Natural killer cell (primary cell): ENCODE measurements around the gene PLCB4. TPM values are rescaled to one million over a fixed set of nuclear protein-coding genes. Genes with fewer than 3 reads are reported as not detected.
"Not testable (repeated sequence)": the region's sequence is repeated elsewhere in the genome, so short reads cannot be mapped to it uniquely, and the experiment has no call there.

Experiments
- ATAC-seq, 3 donors: fragments of 150-1000 bp in 2 of 3; fragments of 200-7000 bp in 1 of 3; cut with Tn5 transposase; 1 replicate in 1 of 3; 2 replicates in 2 of 3; pipeline ENCODE4 v1.10.0; 2021; ENCODE audit warnings: mild to moderate bottlenecking in 2 of 3, moderate library complexity in 2 of 3
- DNase-seq, 2 donors: peaks; one replicate each; pipeline versions ENCODE4 v3.0.0 to v3.0.0-alpha.2; 2013 to 2021; ENCODE audit warnings: mixed read lengths in 1 of 2
- H3K27ac ChIP-seq: one replicate; pipeline ENCODE4 v1.5.1; 2013; ENCODE audit warnings: mild to moderate bottlenecking, low read length
- H3K27me3 ChIP-seq: one replicate; pipeline ENCODE4 v1.6.1; 2013; ENCODE audit warnings: low read length; ENCODE audit not compliant: control insufficient read depth, insufficient read depth
- H3K36me3 ChIP-seq: one replicate; pipeline ENCODE4 v1.6.1; 2013; ENCODE audit warnings: low read length; ENCODE audit not compliant: control insufficient read depth, insufficient read depth
- H3K4me1 ChIP-seq: one replicate; pipeline ENCODE4 v1.6.1; 2013; ENCODE audit warnings: low read length; ENCODE audit not compliant: control insufficient read depth, insufficient read depth
- H3K4me3 ChIP-seq: one replicate; pipeline ENCODE4 v1.5.1; 2013; ENCODE audit warnings: low read length
- H3K9me3 ChIP-seq: one replicate; pipeline ENCODE4 v1.6.1; 2013; ENCODE audit warnings: low read length; ENCODE audit not compliant: control insufficient read depth, insufficient read depth
- H3K27ac Mint-ChIP-seq, 2 donors: one replicate each; pipeline ENCODE4 v1.8.0; 2022; ENCODE audit warnings: mild to moderate bottlenecking in 2 of 2, mixed read lengths in 2 of 2, moderate library complexity in 1 of 2
- H3K27me3 Mint-ChIP-seq, 2 donors: one replicate each; pipeline ENCODE4 v1.8.0; 2022; ENCODE audit warnings: low read depth in 2 of 2, mixed read lengths in 2 of 2
- H3K36me3 Mint-ChIP-seq: one replicate; pipeline ENCODE4 v1.8.0; 2022; ENCODE audit warnings: mixed read lengths
- H3K4me1 Mint-ChIP-seq, 2 donors: one replicate each; pipeline ENCODE4 v1.8.0; 2022; ENCODE audit warnings: mixed read lengths in 2 of 2
- H3K4me3 Mint-ChIP-seq: one replicate; pipeline ENCODE4 v1.8.0; 2022; ENCODE audit warnings: mild to moderate bottlenecking, moderate library complexity, mixed read lengths
- H3K9me3 Mint-ChIP-seq, 2 donors: one replicate each; pipeline ENCODE4 v1.8.0; 2022; ENCODE audit warnings: mixed read lengths in 2 of 2
- CTCF ChIP-seq: fragments of 200-600 bp; IDR thresholded peaks from one replicate; pipeline ENCODE4 v1.8.0; 2022; ENCODE audit warnings: antibody characterized with exemption
- WGBS: methylation state at CpG from one replicate; pipeline ENCODE4 v1.1.7; 2013; ENCODE audit warnings: missing lambda C conversion rate; ENCODE audit not compliant: insufficient coverage; 5-methylcytosine and 5-hydroxymethylcytosine counted together
- intact Hi-C: fragments of 100-400 bp; cut with micrococcal nuclease; formaldehyde crosslinking; loops from one replicate; pipeline ENCODE4 v1.14.2; 2022
- total RNA-seq, 4 donors: library from RNA; stranded (reverse); fragments of 120-200 nt in 1 of 4; gene quantifications; one replicate each; pipeline versions ENCODE4 v1.2.3 to v1.2.4, GENCODE V29; 2013 to 2022

Gene PLCB4
- total RNA-seq, 3 donors from 2014 or later (not counting 1 experiment from before 2014, with no cell fraction given): 0.05 to 0.40 TPM; not detected in 1

- Mint-ChIP-seq H3K9me3 (peaks cover 0 to under 1% of the 10 kb centered on the region in 2 donors), H3K27me3 (peaks cover 0 to 6% of the 10 kb centered on the region in 2 donors), H3K4me3 (no peak overlapping the region), H3K27ac (no peak overlapping the region), H3K4me1 (no peaks in the 10 kb centered on the region), H3K36me3 (no peaks in the 10 kb centered on the region)
- Histone ChIP-seq H3K27me3 (no peaks in the 10 kb centered on the region), H3K4me1 (no peaks in the 10 kb centered on the region), H3K4me3 (no peak overlapping the region), H3K36me3 (no peaks in the 10 kb centered on the region), H3K27ac (no peak overlapping the region), H3K9me3 (no peaks in the 10 kb centered on the region)
- ATAC-seq (no peak), DNase-seq (no peak)
- 89% methylated on average over 2 of the region's 2 CpGs for WGBS
- no peak for TF ChIP-seq CTCF
- intact Hi-C loops: no loop called here
Observed at GRCh38 chr20:9377007-9377406, 308.1 kb downstream of the PLCB4 start.

GRCh38 chr20:9385345-9386310 lies 316.7 kb downstream of the PLCB4 start:
- DNase-seq, H3K9me3 Mint-ChIP-seq: not testable (repeated sequence)
- WGBS: 93% methylated on average over 58 of the region's 61 CpGs

GRCh38 chr20:9388160-9388812 lies 319.4 kb downstream of the PLCB4 start:
- DNase-seq (no peak), ATAC-seq (no peak)
- Histone ChIP-seq H3K9me3 (no peaks in the 10 kb centered on the region), H3K27me3 (no peaks in the 10 kb centered on the region), H3K4me1 (no peaks in the 10 kb centered on the region), H3K27ac (no peak overlapping the region), H3K36me3 (no peaks in the 10 kb centered on the region), H3K4me3 (no peak overlapping the region)
- no peaks in the 10 kb centered on the region for H3K36me3 Mint-ChIP-seq
- no peaks in the 10 kb centered on the region for H3K9me3 Mint-ChIP-seq
- WGBS: 86% methylated on average over 5 of the region's 8 CpGs
- TF ChIP-seq CTCF: no peak
- H3K27ac Mint-ChIP-seq: no peak overlapping the region
- no peak overlapping the region for H3K4me3 Mint-ChIP-seq
- no peaks in the 10 kb centered on the region for H3K4me1 Mint-ChIP-seq
- intact Hi-C loops: no loop called here
- H3K27me3 Mint-ChIP-seq: no peaks in the 10 kb centered on the region

More at GRCh38 chr20:9385345-9386310, 316.7 kb downstream of the PLCB4 start:
- H3K27ac Mint-ChIP-seq, H3K36me3 Mint-ChIP-seq, H3K9me3 ChIP-seq, ATAC-seq, H3K4me3 Mint-ChIP-seq, H3K4me3 ChIP-seq, H3K27ac ChIP-seq, intact Hi-C loops, H3K27me3 Mint-ChIP-seq, H3K4me1 ChIP-seq, H3K36me3 ChIP-seq, H3K4me1 Mint-ChIP-seq, H3K27me3 ChIP-seq: not testable (repeated sequence)

- Histone ChIP-seq H3K4me3 (no peak overlapping the region), H3K27ac (no peak overlapping the region), H3K27me3 (no peaks in the 10 kb centered on the region), H3K4me1 (no peaks in the 10 kb centered on the region), H3K36me3 (no peaks in the 10 kb centered on the region), H3K9me3 (no peaks in the 10 kb centered on the region)
- Mint-ChIP-seq H3K4me3 (no peak overlapping the region), H3K4me1 (no peaks in the 10 kb centered on the region), H3K27ac (no peak overlapping the region), H3K36me3 (no peaks in the 10 kb centered on the region), H3K9me3 (no peaks in the 10 kb centered on the region), H3K27me3 (no peaks in the 10 kb centered on the region)
- intact Hi-C loops: no loop called here
- no peak for TF ChIP-seq CTCF
- WGBS: 75% methylated on average over 1 of the region's 2 CpGs
- ATAC-seq (no peak), DNase-seq (no peak)
Observed at GRCh38 chr20:9388813-9389161, 319.9 kb downstream of the PLCB4 start.
